ENCODE measurements around the gene CASP2.

DNA sequence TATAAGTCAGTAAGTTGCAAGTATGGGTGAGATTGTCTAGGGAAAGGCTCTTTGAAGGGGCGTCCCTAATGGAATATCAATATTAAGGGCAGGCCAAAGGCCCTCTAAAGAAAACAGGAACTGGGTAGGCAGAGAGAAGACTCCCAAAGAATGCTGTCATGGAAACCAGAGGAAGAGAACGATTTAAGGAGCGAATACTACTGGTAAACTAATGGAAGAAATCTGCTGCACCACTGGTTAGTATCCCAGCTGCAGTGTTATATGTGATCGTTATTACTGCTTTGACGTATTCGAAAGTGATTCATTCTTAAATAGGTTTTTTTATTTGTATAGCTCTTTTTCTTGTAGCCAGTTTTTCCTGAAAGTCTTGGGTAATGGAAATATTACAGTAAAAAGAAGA is 1.3 kb downstream of the CASP2 start:
- TF ChIP-seq, protein P1, sequence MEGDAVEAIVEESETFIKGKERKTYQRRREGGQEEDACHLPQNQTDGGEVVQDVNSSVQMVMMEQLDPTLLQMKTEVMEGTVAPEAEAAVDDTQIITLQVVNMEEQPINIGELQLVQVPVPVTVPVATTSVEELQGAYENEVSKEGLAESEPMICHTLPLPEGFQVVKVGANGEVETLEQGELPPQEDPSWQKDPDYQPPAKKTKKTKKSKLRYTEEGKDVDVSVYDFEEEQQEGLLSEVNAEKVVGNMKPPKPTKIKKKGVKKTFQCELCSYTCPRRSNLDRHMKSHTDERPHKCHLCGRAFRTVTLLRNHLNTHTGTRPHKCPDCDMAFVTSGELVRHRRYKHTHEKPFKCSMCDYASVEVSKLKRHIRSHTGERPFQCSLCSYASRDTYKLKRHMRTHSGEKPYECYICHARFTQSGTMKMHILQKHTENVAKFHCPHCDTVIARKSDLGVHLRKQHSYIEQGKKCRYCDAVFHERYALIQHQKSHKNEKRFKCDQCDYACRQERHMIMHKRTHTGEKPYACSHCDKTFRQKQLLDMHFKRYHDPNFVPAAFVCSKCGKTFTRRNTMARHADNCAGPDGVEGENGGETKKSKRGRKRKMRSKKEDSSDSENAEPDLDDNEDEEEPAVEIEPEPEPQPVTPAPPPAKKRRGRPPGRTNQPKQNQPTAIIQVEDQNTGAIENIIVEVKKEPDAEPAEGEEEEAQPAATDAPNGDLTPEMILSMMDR (IDR thresholded peaks at IDR 0.05; ENCODE audit: low read depth, low read length): no peak
- TF ChIP-seq, protein P2, sequence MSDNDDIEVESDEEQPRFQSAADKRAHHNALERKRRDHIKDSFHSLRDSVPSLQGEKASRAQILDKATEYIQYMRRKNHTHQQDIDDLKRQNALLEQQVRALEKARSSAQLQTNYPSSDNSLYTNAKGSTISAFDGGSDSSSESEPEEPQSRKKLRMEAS (IDR thresholded peaks at IDR 0.05; ENCODE audit: low read depth, low read length): no peak
- no peak for TF ChIP-seq POLR2A (IDR thresholded peaks at IDR 0.05; ENCODE audit: extremely low read depth, insufficient read length)
